ENCODE measurements around the gene UNKL.

The UNKL gene

GRCh38 chr16:1341495-1342420 is 72.7 kb downstream of the UNKL start:
- CTCF ChIA-PET, result no interaction called here
- POLR2A ChIA-PET, result interaction anchor here (0.7 to 1.8 kb wide), 5 partner anchors 8 to 336 kb away, joined by 3 to 10 read pairs (median 4); partner anchors contain the start of genes BAIAP3, CRAMP1, IFT140 and UBE2I
- H3K36me3 ChIP-seq (ENCODE audit: control insufficient read depth in 2 of 2, insufficient read depth in 1 of 2, low read length in 2 of 2), result no peaks in the 10 kb centered on the region
- H3K4me1 ChIP-seq (ENCODE audit: control insufficient read depth, insufficient read depth, low read length), result peaks cover 4% of the 10 kb centered on the region; the same call in 1 of the 2 replicates
- TF ChIP-seq HIC1 (tag by site-specific recombination; IDR thresholded peaks at IDR 0.05) (peak; percentile 9; the same call in 1 of the 2 replicates), ZNF473 (tag by site-specific recombination; IDR thresholded peaks at IDR 0.05) (no peak), ZNF341 (tag by site-specific recombination; IDR thresholded peaks at IDR 0.05; ENCODE audit: low read depth) (no peak)
- no peak overlapping the region for H3K27ac ChIP-seq (ENCODE audit: extremely low read depth, low read depth, low read length)
- H3K9me3 ChIP-seq (ENCODE audit: control insufficient read depth, insufficient read depth, low read depth, low read length), result no peaks in the 10 kb centered on the region
- H3K4me3 ChIP-seq (ENCODE audit: low read depth, low read length), result no peak overlapping the region

GRCh38 chr16:1340730-1341494 is 73.6 kb downstream of the UNKL start:
- Histone ChIP-seq H3K36me3 (ENCODE audit: control insufficient read depth in 2 of 2, insufficient read depth in 1 of 2, low read length in 2 of 2) (no peaks in the 10 kb centered on the region), H3K4me3 (ENCODE audit: low read depth, low read length) (no peak overlapping the region), H3K4me1 (ENCODE audit: control insufficient read depth, insufficient read depth, low read length) (peaks cover 4% of the 10 kb centered on the region; the same call in 1 of the 2 replicates), H3K9me3 (ENCODE audit: control insufficient read depth, insufficient read depth, low read depth, low read length) (no peaks in the 10 kb centered on the region), H3K27ac (ENCODE audit: extremely low read depth, low read depth, low read length) (no peak overlapping the region)
- ChIA-PET CTCF (no interaction called here), POLR2A (no interaction called here)
- no peak for TF ChIP-seq ZNF449 (tag by site-specific recombination; IDR thresholded peaks at IDR 0.05)
- TF ChIP-seq ZNF623 (tag by site-specific recombination; IDR thresholded peaks at IDR 0.05), result no peak
- no peak for TF ChIP-seq ZNF585B (tag by site-specific recombination; IDR thresholded peaks at IDR 0.05)
- no peak for TF ChIP-seq ZNF223 (tag by site-specific recombination; IDR thresholded peaks at IDR 0.05)
- no peak for TF ChIP-seq MZF1 (tag by site-specific recombination; IDR thresholded peaks at IDR 0.05; ENCODE audit: borderline replicate concordance)
- TF ChIP-seq HIC1 (tag by site-specific recombination; IDR thresholded peaks at IDR 0.05), result peak; percentile 77; the same call in 1 of the 2 replicates
- peak; percentile 71 for TF ChIP-seq SCRT2 (tag by site-specific recombination; IDR thresholded peaks at IDR 0.05)
- 0 out of 2 replicates have a peak, but pooled peaks have one; percentile 21 for TF ChIP-seq ZNF600 (tag by site-specific recombination; IDR thresholded peaks at IDR 0.05)

- ChIA-PET POLR2A (no interaction called here), CTCF (no interaction called here)
- TF ChIP-seq ZBTB7A (tag by site-specific recombination; IDR thresholded peaks at IDR 0.05; ENCODE audit: low read depth), result 0 out of 2 replicates have a peak, but pooled peaks have one; percentile 21
- peak; percentile 62 for TF ChIP-seq GLIS1 (tag by site-specific recombination; IDR thresholded peaks at IDR 0.05)
- no peak for TF ChIP-seq ZNF544 (tag by site-specific recombination; IDR thresholded peaks at IDR 0.05)
- peaks cover 4% of the 10 kb centered on the region; the same call in 1 of the 2 replicates for H3K4me1 ChIP-seq (ENCODE audit: control insufficient read depth, insufficient read depth, low read length)
- no peak overlapping the region for H3K4me3 ChIP-seq (ENCODE audit: low read depth, low read length)
- no peak overlapping the region for H3K27ac ChIP-seq (ENCODE audit: extremely low read depth, low read depth, low read length)
- H3K36me3 ChIP-seq (ENCODE audit: control insufficient read depth in 2 of 2, insufficient read depth in 1 of 2, low read length in 2 of 2), result no peaks in the 10 kb centered on the region
- no peaks in the 10 kb centered on the region for H3K9me3 ChIP-seq (ENCODE audit: control insufficient read depth, insufficient read depth, low read depth, low read length)
These were observed 75.4 kb downstream of the UNKL start for GRCh38 chr16:1338855-1339675.
